HT-29 (cell line): ENCODE data around the gene DIP2A. TPM values are rescaled to one million over a fixed set of nuclear protein-coding genes. Genes with fewer than 3 reads are reported as not detected.
"Not testable (repeated sequence)": the region's sequence is repeated elsewhere in the genome, so short reads cannot be mapped to it uniquely, and the experiment has no call there.

Source experiments
- DNase-seq: peaks from one replicate; pipeline ENCODE4 v3.0.0-alpha.2; 2015; ENCODE audit warnings: low spot score
- total RNA-seq: library from RNA; depleted of rRNA; stranded (reverse); fragments of >200 nt; shearing (Covaris generic); gene quantifications from 2 replicates; pipeline ENCODE4 v1.2.3, GENCODE V29; 2014

DIP2A gene
- total RNA-seq, 1 experiment from 2014 or later = 17.8 TPM

DNA sequence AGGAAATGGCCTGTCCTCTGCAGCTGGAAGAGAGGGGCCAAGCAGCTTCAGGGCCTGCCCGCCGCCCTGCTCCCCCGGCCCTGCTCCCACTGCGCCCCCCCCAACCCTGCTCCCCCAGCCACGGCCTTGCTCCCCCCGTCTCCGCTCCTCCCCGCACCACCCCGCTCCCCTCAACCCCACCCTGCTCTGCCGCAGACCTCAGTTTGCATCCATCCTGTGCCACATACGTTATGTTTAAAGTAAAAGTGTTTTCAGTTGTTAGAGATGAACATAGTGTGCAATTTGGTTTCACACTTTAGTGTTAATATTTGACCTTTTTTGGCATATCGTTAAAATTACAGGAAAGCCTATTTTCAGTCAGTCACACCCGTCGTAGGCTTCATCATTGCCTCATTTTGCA lies 34.1 kb upstream of the DIP2A start:
- no peak for DNase-seq

DNA sequence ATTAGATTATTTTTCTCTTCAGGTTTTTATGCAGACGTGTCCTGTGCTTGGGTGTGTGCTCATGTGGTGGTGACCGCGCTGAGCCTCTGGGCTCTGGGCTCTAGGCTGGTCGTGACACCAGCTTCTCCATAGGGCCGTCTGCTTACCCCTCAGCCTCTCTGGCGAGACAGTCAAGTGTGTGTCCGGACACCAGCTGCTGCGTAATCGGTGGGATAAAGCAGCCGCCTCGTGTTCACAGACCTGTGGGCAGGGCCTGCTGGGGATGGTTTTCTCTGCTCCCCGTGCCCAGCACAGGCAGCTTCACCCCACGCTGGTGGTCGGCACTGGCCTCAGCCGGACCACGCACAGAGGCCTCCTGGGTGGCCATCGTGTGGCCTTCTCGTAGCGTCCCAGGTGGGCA lies 33.6 kb upstream of the DIP2A start:
- no peak for DNase-seq

DNA sequence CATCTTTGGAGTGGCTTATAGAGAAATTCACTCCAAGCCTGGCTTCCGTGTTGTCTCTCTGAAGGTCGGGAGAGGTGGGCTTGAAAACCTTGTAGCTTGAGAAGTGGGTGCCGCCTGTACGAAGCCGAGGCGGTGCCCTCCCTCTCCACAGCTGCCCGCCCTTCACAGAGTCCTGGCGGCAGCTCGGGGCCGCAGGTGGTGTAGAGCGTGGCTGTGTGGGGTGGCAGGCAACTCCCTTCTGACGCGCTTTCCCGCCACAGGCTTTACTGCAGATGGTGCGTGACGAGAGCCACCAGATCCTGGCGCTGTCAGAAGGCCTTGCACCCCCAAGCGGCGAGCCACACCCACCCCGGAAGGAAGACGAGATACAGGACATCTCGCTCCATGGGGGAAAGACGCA lies 33.1 kb upstream of the DIP2A start:
- DNase-seq = no peak

DNA sequence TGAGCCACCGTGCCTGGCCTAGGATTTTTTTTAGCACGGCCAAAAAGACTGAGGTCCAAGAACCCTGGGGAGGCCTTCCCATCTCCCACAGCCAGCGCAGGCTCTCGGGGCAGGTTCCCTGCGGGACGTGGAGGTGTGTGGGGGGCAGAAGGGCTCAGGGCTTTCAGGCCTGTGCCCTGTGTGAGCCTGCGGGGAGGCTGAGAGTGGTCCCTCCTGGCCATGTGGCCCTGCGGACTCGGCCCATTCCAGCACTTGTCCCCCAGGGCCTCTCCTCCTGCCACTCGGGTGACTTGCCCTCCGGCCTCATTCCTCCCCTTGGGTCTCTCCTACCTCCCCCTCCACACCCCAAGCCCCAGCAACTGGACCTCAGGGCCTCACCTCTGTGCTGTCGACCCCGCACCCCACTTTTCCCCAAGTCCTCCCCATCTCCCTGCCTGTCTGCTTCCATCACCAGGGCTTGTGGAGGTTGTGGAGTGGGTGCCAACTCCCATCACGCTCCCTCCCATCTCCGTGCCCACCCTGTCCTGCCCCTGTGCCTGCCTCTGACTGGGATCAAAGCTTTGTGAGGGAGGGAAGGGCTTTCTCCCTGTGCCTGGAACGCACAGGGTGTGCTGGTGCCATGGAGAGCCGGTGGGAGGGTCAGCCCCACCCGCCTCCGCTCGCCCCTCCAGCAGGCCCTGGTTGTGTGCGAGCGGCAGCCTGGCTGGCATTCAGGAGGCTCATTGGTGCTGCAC lies 32.2 kb upstream of the DIP2A start:
- no peak for DNase-seq

DNA sequence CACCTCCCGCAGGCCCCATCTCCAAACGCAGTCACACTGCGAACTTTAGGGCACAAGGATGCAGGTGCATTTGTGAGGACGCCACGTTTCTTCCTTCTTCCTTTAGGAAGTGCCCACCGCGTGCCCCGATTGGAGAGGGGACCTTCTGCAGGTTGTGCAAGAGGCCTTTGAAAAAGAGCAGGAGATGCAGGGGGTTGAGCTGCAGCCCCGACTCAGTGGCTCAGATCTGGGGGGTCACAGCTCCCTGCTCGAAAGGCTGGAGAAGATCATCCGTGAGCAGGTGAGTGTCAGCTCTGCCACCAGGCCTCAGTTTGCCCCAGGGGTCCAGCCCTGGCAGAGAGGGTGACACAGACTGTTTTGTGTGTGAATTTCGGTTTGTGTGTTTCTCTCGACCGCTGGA lies 31.2 kb upstream of the DIP2A start:
- DNase-seq = no peak

DNA sequence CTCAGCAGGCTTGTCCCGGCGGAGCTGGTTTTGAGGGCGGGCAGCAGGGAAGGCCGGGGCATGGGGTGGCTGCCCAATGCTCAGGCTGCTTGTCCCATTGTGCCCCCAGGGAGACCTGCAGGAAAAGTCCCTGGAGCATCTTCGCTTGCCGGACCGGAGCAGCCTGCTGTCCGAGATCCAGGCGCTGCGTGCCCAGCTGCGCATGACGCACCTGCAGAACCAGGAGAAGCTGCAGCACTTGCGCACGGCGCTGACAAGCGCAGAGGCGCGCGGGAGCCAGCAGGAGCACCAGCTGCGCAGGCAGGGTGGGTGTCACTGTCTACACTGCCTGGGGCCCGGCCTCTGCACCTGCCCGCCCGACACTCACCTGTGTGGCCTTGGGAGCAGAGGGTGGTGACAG lies 30.4 kb upstream of the DIP2A start:
- DNase-seq = no peak

DNA sequence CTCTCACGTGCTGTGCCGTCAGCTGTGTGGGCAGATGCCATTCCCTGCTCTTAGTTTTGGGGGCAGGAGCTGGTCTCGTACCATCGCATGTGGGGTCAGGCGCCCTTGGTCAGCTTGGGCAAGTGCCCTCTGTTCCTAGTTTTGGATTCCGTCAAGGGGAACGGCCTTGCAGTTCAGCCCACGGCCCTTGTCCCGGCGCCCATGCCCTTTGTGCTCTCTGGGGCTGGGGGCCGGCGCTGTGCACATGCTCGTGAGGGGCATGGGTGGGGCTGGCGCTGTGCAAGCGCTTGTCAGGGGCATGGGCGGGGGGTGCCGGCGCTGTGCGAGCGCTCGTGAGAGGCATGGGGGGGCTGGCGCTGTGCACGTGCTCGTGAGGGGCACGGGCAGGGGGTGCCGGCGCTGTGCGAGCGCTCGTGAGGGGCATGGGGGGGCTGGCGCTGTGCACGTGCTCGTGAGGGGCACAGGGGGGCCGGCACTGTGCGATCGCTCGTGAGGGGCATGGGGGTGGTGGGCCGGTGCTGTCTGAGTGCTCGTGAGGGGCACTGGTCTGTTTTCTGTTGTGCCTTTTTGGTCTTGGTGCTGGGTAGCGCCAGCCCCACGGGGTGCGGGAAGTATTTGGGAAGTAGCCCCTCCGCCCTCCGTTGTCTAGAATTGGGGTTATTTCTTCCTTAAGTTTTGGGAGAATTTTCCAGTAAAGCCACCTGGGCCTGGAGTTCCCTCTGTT lies 29.5 kb upstream of the DIP2A start:
- no peak for DNase-seq

DNA sequence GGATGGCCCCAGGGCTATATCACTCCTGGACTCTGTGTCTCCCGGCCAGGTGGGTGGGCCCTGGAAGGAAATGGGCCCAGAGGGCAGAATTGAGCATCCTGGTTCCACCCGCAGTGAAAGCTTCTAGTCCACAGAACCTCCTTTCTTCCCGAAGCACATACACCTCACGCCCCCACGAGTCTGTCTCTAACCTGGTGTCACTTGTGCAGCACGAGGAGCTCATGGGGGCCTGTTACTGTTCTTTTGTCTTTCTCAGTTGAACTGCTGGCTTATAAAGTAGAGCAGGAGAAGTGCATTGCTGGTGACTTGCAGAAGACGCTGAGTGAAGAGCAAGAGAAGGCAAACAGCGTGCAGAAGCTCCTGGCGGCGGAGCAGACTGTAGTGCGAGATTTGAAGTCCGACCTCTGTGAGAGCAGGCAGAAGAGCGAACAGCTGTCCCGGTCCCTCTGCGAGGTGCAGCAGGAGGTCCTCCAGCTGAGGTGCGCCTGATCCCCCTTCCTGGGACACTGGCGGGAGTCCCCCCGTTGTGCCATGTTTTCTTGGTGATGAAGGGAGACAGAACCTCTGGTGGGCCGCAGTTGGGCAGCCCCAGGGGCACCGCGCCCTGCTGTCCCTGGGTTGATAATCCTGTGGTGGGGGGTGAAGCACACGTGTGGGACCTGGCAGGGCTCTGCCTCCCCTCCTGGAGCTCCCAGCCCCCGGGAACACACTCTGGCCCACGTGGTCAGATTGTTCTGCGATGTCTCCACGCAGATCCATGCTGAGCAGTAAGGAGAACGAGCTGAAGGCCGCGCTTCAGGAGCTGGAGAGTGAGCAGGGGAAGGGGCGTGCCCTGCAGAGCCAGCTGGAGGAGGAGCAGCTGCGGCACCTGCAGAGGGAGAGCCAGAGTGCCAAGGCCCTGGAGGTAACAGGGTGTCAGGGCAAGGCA lies 28.7 kb upstream of the DIP2A start:
- DNase-seq = no peak

DNA sequence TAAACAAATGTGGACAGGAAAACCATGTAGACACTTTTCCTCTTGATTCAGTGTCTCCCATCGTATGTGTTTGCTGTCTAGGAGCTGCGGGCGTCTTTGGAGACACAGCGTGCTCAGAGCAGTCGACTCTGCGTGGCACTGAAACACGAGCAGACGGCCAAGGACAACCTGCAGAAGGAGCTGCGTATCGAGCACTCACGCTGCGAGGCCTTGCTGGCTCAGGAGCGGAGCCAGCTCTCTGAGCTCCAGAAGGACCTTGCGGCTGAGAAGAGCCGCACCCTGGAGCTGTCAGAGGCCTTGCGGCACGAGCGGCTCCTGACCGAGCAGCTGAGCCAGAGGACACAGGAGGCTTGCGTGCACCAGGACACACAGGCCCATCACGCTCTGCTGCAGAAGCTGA lies 27.2 kb upstream of the DIP2A start:
- DNase-seq = no peak

DNA sequence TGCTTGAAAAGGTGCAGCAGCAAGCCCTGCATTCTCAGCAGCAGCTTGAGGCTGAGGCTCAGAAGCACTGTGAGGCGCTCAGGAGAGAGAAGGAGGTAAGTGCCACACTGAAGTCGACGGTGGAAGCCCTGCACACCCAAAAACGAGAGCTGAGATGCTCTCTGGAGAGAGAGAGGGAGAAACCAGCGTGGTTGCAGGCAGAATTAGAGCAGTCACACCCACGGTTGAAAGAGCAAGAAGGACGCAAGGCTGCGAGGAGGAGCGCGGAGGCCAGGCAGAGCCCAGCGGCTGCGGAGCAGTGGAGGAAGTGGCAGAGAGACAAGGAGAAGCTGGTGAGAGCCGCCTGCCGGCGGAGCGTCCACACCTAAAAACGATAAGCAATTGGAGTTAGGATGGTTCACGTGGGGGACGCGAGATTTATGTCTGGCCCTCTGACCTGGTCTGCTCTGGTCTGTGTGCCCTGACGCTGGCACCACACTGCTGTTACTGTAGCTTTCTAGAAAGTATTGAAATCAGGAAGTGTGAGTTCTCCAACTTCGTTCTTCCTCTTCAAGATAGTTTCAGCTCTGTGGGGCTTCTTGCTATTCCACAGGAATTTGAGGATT lies 26.7 kb upstream of the DIP2A start:
- no peak for DNase-seq

DNA sequence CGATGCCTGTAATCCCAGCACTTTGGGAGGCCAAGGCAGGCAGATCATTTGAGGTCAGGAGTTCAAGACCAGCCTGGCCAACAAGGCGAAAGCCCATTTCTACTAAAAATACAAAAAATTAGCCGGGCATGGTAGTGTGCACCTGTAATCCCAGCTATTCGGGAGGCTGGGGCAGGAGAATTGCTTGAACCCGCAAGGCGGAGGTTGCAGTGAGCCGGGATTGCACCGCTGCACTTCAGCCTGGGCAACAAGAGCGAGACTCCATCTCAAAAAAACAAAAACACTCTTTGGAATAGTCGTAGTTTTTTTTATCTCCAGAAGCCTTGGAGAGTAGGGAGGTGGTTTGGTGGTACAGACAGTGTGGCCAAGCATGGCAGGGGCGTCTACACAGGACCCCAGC lies 25.6 kb upstream of the DIP2A start:
- not testable (repeated sequence) for DNase-seq

DNA sequence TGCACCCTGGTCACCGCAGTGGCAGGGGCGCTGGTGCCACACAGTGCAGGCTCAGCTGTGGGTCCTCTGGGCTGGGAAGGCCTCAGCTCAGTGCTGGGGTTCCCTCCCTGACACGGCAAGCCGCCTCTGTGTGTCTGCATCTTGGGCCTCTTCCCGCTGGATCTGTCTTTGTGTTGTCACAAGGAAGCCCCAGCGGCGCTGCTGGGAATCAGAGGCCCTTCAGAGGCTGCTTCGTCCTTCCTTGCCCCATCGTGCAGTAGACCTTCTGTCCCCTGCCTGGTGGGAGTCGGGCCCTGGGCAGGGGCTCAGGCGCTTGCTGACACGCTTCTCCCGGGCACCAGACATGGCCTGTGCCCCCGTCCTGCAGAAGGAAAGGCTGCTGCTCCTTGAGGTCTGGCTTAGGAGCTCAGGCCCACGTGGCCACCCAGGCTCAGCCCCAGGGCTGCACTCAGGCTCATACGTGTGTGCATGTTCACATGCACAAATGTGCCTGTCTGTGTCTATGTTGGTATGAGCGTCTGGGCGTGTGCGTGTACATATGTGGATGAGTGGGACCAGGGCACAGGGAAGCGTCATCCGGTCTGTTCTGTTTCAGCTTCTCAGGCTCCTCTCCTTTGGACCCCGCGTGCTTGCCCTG lies 24.3 kb upstream of the DIP2A start:
- no peak for DNase-seq

DNA sequence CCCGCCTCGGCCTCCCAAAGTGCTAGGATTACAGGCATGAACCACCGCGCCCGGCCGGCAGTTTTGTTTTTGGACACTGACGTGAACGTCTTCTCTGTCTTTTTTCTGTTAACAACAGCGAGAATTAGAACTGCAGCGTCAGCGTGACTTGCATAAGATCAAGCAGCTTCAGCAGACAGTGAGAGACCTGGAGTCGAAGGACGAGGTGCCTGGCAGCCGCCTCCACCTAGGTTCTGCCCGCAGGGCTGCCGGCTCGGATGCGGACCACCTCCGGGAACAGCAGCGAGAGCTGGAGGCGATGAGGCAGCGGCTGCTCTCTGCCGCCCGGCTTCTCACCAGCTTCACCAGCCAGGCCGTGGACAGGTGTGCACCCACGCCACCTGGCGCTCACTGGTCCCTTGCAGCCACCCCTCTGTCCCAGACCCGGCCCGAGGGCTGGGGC lies 22.9 kb upstream of the DIP2A start:
- no peak for DNase-seq

DNA sequence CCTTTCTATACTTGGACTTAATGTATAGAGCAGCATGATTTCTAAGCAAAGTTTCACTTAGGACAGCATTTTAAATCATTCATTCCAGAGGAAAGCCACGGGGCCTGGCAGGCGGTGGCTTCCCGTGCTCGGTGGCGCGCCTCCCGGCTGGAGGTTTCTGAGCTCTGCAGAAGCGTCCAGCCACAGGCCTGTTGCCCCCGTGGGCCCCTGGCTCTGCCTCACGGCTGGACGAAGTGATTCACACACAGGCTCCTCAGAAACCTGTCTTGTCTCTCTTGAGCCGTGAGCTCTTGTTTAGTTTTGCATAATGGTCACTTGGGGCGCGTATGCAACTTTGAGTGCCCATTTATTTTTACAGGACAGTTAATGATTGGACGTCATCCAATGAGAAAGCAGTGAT lies 22.1 kb upstream of the DIP2A start:
- DNase-seq = no peak

DNA sequence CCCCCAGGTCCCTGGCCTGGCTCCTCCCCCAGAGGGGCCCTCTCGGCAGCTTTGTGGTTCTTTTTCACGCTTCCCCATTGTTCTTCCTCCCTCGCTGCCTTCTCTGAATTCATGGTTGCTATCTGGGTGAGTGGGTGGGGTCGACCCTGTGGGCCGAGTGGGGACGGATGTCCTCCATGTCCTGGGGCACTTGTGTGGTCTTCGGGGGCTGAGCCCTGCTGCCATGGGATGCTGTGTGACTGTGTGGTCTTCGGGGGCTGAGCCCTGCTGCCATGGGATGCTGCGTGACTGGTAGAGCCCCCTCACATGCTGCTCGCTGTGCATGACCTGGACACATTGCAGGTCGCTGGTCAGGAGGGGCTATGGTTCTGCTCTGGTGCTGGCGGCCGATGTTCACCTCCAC lies 21.6 kb upstream of the DIP2A start:
- no peak for DNase-seq

DNA sequence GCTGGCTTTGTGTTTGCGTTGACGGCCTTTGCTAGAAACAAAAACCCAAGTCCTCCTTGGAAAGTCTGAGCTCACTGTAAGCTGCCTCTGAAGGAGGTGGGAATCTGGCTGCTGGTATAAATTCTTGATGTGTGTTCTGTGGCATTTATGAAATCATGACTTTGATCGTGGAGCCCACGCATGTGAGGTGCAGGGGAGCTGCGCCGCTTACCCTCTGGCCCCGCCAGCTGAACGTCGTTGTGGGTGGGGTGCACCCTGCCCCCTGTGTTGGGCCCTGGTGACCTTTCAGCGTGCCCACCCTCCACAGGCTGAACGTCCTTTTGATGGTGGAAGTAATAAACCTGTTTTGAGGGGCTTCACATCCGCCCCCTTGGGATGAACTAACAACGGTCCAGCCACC lies 21.2 kb upstream of the DIP2A start:
- no peak for DNase-seq

DNA sequence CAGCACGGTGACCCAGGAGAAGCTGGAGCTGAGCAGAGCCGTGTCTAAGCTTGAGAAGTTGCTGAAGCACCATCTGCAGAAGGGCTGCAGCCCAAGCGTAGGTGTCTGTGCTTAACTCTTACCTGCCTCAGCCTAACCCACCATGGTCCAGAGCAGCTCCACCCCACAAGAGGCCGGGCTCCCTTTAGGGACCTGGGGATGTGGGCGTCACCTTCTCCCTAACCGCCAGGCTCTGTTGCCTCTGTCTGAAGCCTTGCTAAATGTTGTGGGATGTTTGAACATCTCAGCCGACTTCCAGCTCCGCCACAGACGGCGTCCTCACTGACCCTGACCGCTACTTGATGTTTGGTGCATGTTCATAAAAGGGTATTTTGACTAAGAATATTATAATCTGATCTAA lies 20.4 kb upstream of the DIP2A start:
- no peak for DNase-seq

DNA sequence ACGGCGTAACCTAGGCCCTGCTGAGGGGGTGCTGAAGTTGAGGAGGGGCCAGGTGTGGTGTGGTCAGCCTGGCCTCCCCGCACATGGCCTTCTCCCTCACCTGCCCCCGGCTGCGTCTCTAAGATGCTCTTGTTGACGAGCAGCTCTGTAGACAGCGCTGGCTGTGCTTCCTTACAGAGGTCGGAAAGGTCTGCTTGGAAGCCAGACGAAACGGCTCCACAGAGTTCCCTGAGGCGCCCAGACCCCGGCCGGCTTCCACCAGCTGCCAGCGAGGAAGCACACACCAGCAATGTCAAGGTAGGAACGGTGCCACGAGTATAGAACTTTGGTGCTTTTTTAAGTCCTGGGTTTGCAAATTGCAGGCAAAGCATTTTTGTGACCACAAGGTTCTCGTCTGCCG lies 18.8 kb upstream of the DIP2A start:
- DNase-seq = no peak

DNA sequence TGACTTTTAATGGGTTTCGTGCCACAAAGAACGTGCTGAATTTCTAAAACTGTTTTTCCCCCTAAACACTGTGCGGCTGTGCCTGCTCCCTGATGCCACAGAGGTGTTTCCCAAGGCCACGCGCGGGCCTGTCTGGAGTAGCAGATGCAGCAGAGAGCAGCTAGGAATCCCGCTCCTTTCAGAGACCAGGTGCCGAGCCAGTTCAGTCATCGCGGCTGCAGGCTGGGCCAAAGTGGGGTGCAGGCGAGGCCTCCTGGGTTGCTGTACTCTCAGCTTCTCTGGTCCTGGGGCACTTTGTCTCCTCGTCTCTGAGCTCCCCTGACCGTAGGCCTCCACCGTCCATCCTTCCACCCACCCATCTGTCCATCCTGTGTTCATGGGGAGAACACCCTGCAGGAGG lies 17.4 kb upstream of the DIP2A start:
- DNase-seq = no peak

DNA sequence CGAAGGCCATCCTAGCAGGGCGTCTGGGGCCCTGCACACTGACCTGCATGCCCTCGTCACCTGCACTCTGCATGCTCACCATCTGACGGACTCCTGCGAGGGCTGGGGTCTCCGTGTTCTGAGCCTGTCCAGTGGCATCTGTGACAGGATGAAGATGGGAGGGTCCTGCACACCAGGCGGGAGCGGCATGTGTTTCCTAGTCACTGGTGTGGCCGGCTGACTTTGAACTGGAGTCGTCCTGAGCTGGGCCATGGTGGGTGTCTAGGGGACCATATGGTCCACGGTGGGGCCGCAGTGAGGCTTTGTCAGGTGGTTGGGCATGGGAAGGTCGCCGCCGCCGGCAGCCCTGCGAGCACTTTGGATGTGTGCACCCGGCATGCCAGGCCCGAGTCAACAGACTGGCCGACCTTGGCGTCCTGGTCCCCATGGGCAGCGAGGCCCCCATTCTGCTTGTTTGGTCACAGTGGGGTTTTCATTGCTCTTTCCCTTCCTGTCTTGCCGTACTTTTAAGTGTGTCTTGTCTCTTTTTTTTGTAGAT lies 16.7 kb upstream of the DIP2A start:
- no peak for DNase-seq

DNA sequence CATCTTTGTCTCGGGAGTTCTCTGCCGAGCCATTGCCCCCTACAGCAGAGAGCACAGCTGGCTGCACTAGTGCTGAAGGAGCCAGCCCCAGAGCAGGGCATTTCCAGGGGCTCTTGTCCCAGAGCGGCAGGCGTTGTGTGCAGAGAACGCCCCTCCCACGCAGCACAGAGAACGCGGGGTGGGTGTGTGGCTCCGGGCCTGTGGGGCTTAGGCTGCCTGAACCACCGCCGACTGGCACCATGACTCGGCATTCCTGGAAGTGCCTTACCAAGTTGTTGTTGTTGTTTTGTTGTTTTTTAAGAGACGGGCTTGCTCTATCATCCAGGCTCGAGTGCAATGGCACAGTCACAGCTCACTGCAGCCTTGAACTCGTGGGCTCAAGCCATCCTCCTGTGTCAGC lies 15.8 kb upstream of the DIP2A start:
- no peak for DNase-seq
